Trophoblast cell (in vitro differentiated cells and primary cell): ENCODE results near the gene NCAPD2.

Experiments
- DNase-seq, 2 donors: peaks; one replicate each; pipeline ENCODE4 v3.0.0-alpha.2; 2016
- H2AFZ ChIP-seq: 2 replicates; pipeline ENCODE4 v1.6.1; 2013; ENCODE audit warnings: low read length, moderate library complexity, mild to moderate bottlenecking; ENCODE audit not compliant: insufficient read depth, poor library complexity
- H2AK5ac ChIP-seq: 2 replicates; pipeline ENCODE4 v1.6.1; 2013; ENCODE audit warnings: mild to moderate bottlenecking, low read length
- H2BK120ac ChIP-seq: 2 replicates; pipeline ENCODE4 v1.6.1; 2013; ENCODE audit warnings: low read length, mild to moderate bottlenecking, moderate library complexity; ENCODE audit not compliant: insufficient read depth, poor library complexity
- H2BK12ac ChIP-seq: 2 replicates; pipeline ENCODE4 v1.6.1; 2013; ENCODE audit warnings: mild to moderate bottlenecking, low read length, moderate library complexity
- H2BK5ac ChIP-seq: 2 replicates; pipeline ENCODE4 v1.6.1; 2013; ENCODE audit warnings: low read length, low read depth, moderate library complexity, mild to moderate bottlenecking; ENCODE audit not compliant: poor library complexity
- H3K14ac ChIP-seq: 2 replicates; pipeline ENCODE4 v1.6.1; 2013; ENCODE audit warnings: mild to moderate bottlenecking, low read length
- H3K18ac ChIP-seq: 2 replicates; pipeline ENCODE4 v1.6.1; 2013; ENCODE audit warnings: mild to moderate bottlenecking, low read length
- H3K23ac ChIP-seq: 2 replicates; pipeline ENCODE4 v1.6.1; 2013; ENCODE audit warnings: low read length
- H3K27ac ChIP-seq: 2 replicates; pipeline ENCODE4 v1.5.1; 2013; ENCODE audit warnings: low read depth, mild to moderate bottlenecking, inconsistent platforms, low read length, moderate library complexity
- H3K27me3 ChIP-seq: 2 replicates; pipeline ENCODE4 v1.6.1; 2013; ENCODE audit warnings: inconsistent platforms, mild to moderate bottlenecking, low read length, moderate library complexity; ENCODE audit not compliant: insufficient read depth
- H3K36me3 ChIP-seq, 2 experiments: 1 replicate in 1 of 2; 2 replicates in 1 of 2; pipeline ENCODE4 v1.6.1; 2013; ENCODE audit warnings: low read length in 2 of 2, mild to moderate bottlenecking in 2 of 2, moderate library complexity in 1 of 2; ENCODE audit not compliant: insufficient read depth in 2 of 2, control insufficient read depth in 1 of 2
- H3K4ac ChIP-seq: 2 replicates; pipeline ENCODE4 v1.6.1; 2013; ENCODE audit warnings: low read depth, mild to moderate bottlenecking, low read length, moderate library complexity
- H3K4me1 ChIP-seq, 2 experiments: 1 replicate in 1 of 2; 2 replicates in 1 of 2; pipeline ENCODE4 v1.6.1; 2013; ENCODE audit warnings: low read length in 2 of 2, mild to moderate bottlenecking in 2 of 2, moderate library complexity in 1 of 2; ENCODE audit not compliant: insufficient read depth in 2 of 2, control insufficient read depth in 1 of 2
- H3K4me2 ChIP-seq: 2 replicates; pipeline ENCODE4 v1.6.1; 2013; ENCODE audit warnings: inconsistent platforms, mild to moderate bottlenecking, low read length, moderate library complexity
- H3K4me3 ChIP-seq: 2 replicates; pipeline ENCODE4 v1.5.1; 2013; ENCODE audit warnings: mild to moderate bottlenecking, low read depth, low read length, inconsistent platforms
- H3K79me1 ChIP-seq: one replicate; pipeline ENCODE4 v1.6.1; 2013; ENCODE audit warnings: low read length
- H3K79me2 ChIP-seq: 2 replicates; pipeline ENCODE4 v1.6.1; 2013; ENCODE audit warnings: low read length, mild to moderate bottlenecking; ENCODE audit not compliant: control insufficient read depth, insufficient read depth, poor library complexity
- H3K9ac ChIP-seq: 2 replicates; pipeline ENCODE4 v1.6.1; 2013; ENCODE audit warnings: mild to moderate bottlenecking, low read length
- H3K9me3 ChIP-seq: 2 replicates; pipeline ENCODE4 v1.6.1; 2013; ENCODE audit warnings: low read depth, mild to moderate bottlenecking, control low read depth, inconsistent platforms, low read length; ENCODE audit not compliant: insufficient read depth
- H4K12ac ChIP-seq: 2 replicates; pipeline ENCODE4 v1.6.1; 2013; ENCODE audit warnings: low read depth, mild to moderate bottlenecking, low read length, moderate library complexity
- H4K8ac ChIP-seq: 2 replicates; pipeline ENCODE4 v1.6.1; 2013; ENCODE audit warnings: low read depth, mild to moderate bottlenecking, low read length, moderate library complexity
- H4K91ac ChIP-seq: one replicate; pipeline ENCODE4 v1.6.1; 2013; ENCODE audit warnings: low read depth, mild to moderate bottlenecking, low read length, moderate library complexity
- WGBS: extraction: QIAGEN DNeasy Blood & Tissue Kit; methylation state at CpG from one replicate; pipeline ENCODE4 v1.1.7; 2013; ENCODE audit warnings: missing lambda C conversion rate; ENCODE audit not compliant: insufficient read length, insufficient coverage; ENCODE audit errors: extremely low coverage; 5-methylcytosine and 5-hydroxymethylcytosine counted together

Gene NCAPD2

GRCh38 chr12:6540181-6540877 lies 46.4 kb downstream of the NCAPD2 start:
- peak; percentile 62 to 69 for DNase-seq

GRCh38 chr12:6541371-6542165 lies 47.7 kb downstream of the NCAPD2 start:
- H3K9me3 ChIP-seq: peaks cover 4% of the 10 kb centered on the region
- H3K4me1 ChIP-seq: peaks cover 14% of the 10 kb centered on the region in 2 experiments
- H4K8ac ChIP-seq: no peak overlapping the region
- H3K4me3 ChIP-seq: no peak overlapping the region
- H3K27ac ChIP-seq: peak overlapping the region; percentile 11
- peak overlapping the region; percentile 22 for H3K18ac ChIP-seq
- peak overlapping the region; percentile 12 for H3K14ac ChIP-seq
- no peak overlapping the region for H3K23ac ChIP-seq
- H4K12ac ChIP-seq: peak overlapping the region; percentile 31
- no peak overlapping the region for H2AFZ ChIP-seq
- no CpG with 5 or more reads among the region's 26 CpGs for WGBS
- no peak overlapping the region for H3K4me2 ChIP-seq
- peak overlapping the region; percentile 34 for H2AK5ac ChIP-seq
- no peak overlapping the region for H3K4ac ChIP-seq
- H3K79me2 ChIP-seq: no peaks in the 10 kb centered on the region
- H2BK12ac ChIP-seq: peak overlapping the region; percentile 12
- H3K36me3 ChIP-seq: peaks cover 28 to 29% of the 10 kb centered on the region in 2 experiments
- H3K9ac ChIP-seq: no peak overlapping the region
- H2BK120ac ChIP-seq: peak overlapping the region; percentile 36
- peak in 1 of 2 donors; percentile 19 for DNase-seq
- H4K91ac ChIP-seq: no peak overlapping the region
- no peak overlapping the region for H2BK5ac ChIP-seq
- H3K79me1 ChIP-seq: no peaks in the 10 kb centered on the region
- no peaks in the 10 kb centered on the region for H3K27me3 ChIP-seq

More at GRCh38 chr12:6540181-6540877, 46.4 kb downstream of the NCAPD2 start:
- Histone ChIP-seq H3K18ac (no peak overlapping the region), H2AFZ (peak overlapping the region; percentile 30), H2BK5ac (no peak overlapping the region), H2BK120ac (peak overlapping the region; percentile 28), H3K14ac (peak overlapping the region; percentile 26), H4K91ac (no peak overlapping the region), H3K4me2 (no peak overlapping the region), H3K27me3 (no peaks in the 10 kb centered on the region), H3K4me3 (no peak overlapping the region), H3K79me1 (peaks cover 2% of the 10 kb centered on the region), H2BK12ac (no peak overlapping the region), H4K12ac (no peak overlapping the region), H3K9me3 (peaks cover 1% of the 10 kb centered on the region), H4K8ac (no peak overlapping the region), H2AK5ac (no peak overlapping the region), H3K27ac (peak overlapping the region; percentile 11), H3K79me2 (peaks cover 6% of the 10 kb centered on the region), H3K36me3 (peaks cover 36 to 40% of the 10 kb centered on the region in 2 experiments), H3K4ac (no peak overlapping the region), H3K9ac (no peak overlapping the region), H3K23ac (no peak overlapping the region), H3K4me1 (peaks cover 14 to 20% of the 10 kb centered on the region in 2 experiments)
- no CpG with 5 or more reads among the region's 35 CpGs for WGBS

GRCh38 chr12:6542209-6543009 lies 48.5 kb downstream of the NCAPD2 start:
- Histone ChIP-seq H4K12ac (no peak overlapping the region), H4K91ac (peak overlapping the region; percentile 25), H3K14ac (no peak overlapping the region), H2BK5ac (no peak overlapping the region), H3K27ac (peak overlapping the region; percentile 11), H4K8ac (no peak overlapping the region), H3K23ac (no peak overlapping the region), H2AK5ac (no peak overlapping the region), H3K9me3 (peaks cover 2% of the 10 kb centered on the region), H2AFZ (no peak overlapping the region), H2BK12ac (peak overlapping the region; percentile 25), H3K4me2 (no peak overlapping the region), H3K4me1 (peaks cover 13 to 14% of the 10 kb centered on the region in 2 experiments), H2BK120ac (no peak overlapping the region), H3K9ac (no peak overlapping the region), H3K18ac (no peak overlapping the region), H3K79me1 (no peaks in the 10 kb centered on the region), H3K4me3 (no peak overlapping the region), H3K27me3 (no peaks in the 10 kb centered on the region), H3K4ac (no peak overlapping the region), H3K36me3 (peaks cover 20% of the 10 kb centered on the region in 2 experiments), H3K79me2 (no peaks in the 10 kb centered on the region)
- DNase-seq: no peak
- WGBS: no CpG with 5 or more reads among the region's 13 CpGs

GRCh38 chr12:6546016-6546415 lies 52.1 kb downstream of the NCAPD2 start:
- Histone ChIP-seq H3K36me3 (peaks cover 11 to 14% of the 10 kb centered on the region in 2 experiments), H2BK12ac (no peak overlapping the region), H3K14ac (no peak overlapping the region), H3K4me1 (peaks cover 18 to 21% of the 10 kb centered on the region in 2 experiments), H4K12ac (no peak overlapping the region), H3K79me1 (peaks cover 2% of the 10 kb centered on the region), H3K27ac (no peak overlapping the region), H2AK5ac (no peak overlapping the region), H4K91ac (no peak overlapping the region), H2BK120ac (no peak overlapping the region), H3K18ac (no peak overlapping the region), H3K79me2 (no peaks in the 10 kb centered on the region), H3K27me3 (no peaks in the 10 kb centered on the region), H3K4me3 (no peak overlapping the region), H2AFZ (no peak overlapping the region), H2BK5ac (no peak overlapping the region), H3K4ac (no peak overlapping the region), H4K8ac (no peak overlapping the region), H3K23ac (peak overlapping the region; percentile 23), H3K9me3 (peaks cover 6% of the 10 kb centered on the region), H3K9ac (no peak overlapping the region), H3K4me2 (no peak overlapping the region)
- DNase-seq: no peak
- no CpG with 5 or more reads among the region's 10 CpGs for WGBS
